ENCODE data around the gene NATD1. TPM values are rescaled to one million over a fixed set of nuclear protein-coding genes. Genes with fewer than 3 reads are reported as not detected.

The NATD1 gene
- total and polyA plus RNA-seq, 2 experiments from 2014 or later = 2.1 to 8.1 TPM

DNA sequence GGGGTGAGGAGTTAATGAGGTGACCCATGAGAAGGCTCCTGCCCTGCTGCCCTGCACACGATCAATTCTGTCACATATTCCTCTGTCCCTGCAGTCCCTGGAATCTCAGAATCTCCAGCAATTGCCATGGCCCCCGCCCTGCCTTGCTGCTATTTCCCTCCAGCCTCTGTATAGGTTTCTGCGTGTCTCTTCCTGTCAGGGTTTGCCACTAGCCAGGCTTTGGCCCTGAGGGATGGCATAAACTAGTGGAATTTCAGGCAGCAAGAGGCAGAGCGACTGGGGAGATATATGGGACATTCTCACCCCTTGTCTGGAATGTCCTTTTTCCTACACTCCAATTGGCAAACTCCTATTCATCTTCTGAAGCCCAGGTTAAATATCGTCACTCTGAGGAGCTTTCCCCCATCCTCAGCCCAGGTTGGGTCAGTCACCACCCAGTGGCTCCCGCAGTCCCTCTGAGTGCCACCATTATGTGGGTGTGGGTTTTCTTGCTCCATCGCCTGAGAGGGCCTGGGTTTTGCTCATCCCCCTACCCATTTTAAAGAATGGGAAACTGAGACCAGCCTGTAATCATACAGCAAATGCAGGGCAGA is 15.5 kb upstream of the NATD1 start:
- Mint-ChIP-seq H3K9me3 (no peaks in the 10 kb centered on the region; the same call in 2 of the 3 replicates), H3K36me3 (ENCODE audit: low read depth) (no peaks in the 10 kb centered on the region), H3K4me3 (no peak overlapping the region), H3K27me3 (ENCODE audit: insufficient read depth, low read depth, poor library complexity) (peaks cover 5% of the 10 kb centered on the region), H3K4me1 (peaks cover 7% of the 10 kb centered on the region; the same call in 2 of the 3 replicates), H3K27ac (no peak overlapping the region)
- no peaks in the 10 kb centered on the region for H4K20me1 ChIP-seq (replicated peaks; ENCODE audit: insufficient read depth)
- DNase-seq (ENCODE audit: low spot score) = no peak
- no peak overlapping the region for H3K4me2 ChIP-seq
- H3K4me1 ChIP-seq (ENCODE audit: insufficient read depth) = no peaks in the 10 kb centered on the region
- H3K4me3 ChIP-seq = no peak overlapping the region
- no peak for ATAC-seq
- TF ChIP-seq ZNF331 (CRISPR knock-in tag; IDR thresholded peaks at IDR 0.05; ENCODE audit: low read depth) = no peak
- TF ChIP-seq, protein P1, sequence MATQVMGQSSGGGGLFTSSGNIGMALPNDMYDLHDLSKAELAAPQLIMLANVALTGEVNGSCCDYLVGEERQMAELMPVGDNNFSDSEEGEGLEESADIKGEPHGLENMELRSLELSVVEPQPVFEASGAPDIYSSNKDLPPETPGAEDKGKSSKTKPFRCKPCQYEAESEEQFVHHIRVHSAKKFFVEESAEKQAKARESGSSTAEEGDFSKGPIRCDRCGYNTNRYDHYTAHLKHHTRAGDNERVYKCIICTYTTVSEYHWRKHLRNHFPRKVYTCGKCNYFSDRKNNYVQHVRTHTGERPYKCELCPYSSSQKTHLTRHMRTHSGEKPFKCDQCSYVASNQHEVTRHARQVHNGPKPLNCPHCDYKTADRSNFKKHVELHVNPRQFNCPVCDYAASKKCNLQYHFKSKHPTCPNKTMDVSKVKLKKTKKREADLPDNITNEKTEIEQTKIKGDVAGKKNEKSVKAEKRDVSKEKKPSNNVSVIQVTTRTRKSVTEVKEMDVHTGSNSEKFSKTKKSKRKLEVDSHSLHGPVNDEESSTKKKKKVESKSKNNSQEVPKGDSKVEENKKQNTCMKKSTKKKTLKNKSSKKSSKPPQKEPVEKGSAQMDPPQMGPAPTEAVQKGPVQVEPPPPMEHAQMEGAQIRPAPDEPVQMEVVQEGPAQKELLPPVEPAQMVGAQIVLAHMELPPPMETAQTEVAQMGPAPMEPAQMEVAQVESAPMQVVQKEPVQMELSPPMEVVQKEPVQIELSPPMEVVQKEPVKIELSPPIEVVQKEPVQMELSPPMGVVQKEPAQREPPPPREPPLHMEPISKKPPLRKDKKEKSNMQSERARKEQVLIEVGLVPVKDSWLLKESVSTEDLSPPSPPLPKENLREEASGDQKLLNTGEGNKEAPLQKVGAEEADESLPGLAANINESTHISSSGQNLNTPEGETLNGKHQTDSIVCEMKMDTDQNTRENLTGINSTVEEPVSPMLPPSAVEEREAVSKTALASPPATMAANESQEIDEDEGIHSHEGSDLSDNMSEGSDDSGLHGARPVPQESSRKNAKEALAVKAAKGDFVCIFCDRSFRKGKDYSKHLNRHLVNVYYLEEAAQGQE (IDR thresholded peaks at IDR 0.05; ENCODE audit: unreplicated experiment) = no peak
- no peak for TF ChIP-seq NANOG (IDR thresholded peaks at IDR 0.05; ENCODE audit: borderline replicate concordance)
- no peak for TF ChIP-seq EZH2 (IDR thresholded peaks at IDR 0.05; ENCODE audit: low read depth, unreplicated experiment)
- no peaks in the 10 kb centered on the region for H3K79me2 ChIP-seq (replicated peaks; ENCODE audit: insufficient read depth)
- no peaks in the 10 kb centered on the region for H3K27me3 ChIP-seq (ENCODE audit: insufficient read depth)
- H3K36me3 ChIP-seq (ENCODE audit: insufficient read depth) = no peaks in the 10 kb centered on the region
- no peak overlapping the region for H3K27ac ChIP-seq (ENCODE audit: low read depth)
- no peaks in the 10 kb centered on the region for H3K9me2 ChIP-seq (ENCODE audit: insufficient read depth)
- H2AFZ ChIP-seq = peak overlapping the region; percentile 1; the same call in 1 of the 2 replicates
- no peaks in the 10 kb centered on the region for H3F3A ChIP-seq (replicated peaks; ENCODE audit: low read depth)

DNA sequence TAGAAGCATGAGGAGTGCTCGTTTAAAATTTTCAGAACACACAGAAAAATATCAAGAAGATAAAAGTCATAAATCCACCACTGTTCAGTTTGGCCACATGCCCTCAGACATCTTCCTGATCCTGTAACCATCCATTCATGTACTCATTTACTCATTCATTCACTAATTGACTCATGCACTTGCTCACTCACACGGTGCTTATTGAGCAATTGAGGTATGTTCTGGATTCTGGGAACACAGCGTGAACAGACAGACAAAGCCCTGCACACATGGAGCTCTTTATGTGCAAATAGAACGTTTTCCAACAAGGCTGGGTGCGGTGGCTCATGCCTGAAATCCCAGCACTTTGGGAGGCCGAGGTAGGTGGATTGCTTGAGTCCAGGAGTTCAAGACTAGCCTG is 10.2 kb upstream of the NATD1 start:
- Mint-ChIP-seq H3K9me3 (no peaks in the 10 kb centered on the region; the same call in 2 of the 3 replicates), H3K27ac (no peak overlapping the region), H3K27me3 (ENCODE audit: insufficient read depth, low read depth, poor library complexity) (no peaks in the 10 kb centered on the region), H3K36me3 (ENCODE audit: low read depth) (no peaks in the 10 kb centered on the region), H3K4me3 (no peak overlapping the region), H3K4me1 (peaks cover 6% of the 10 kb centered on the region; the same call in 2 of the 3 replicates)
- H3K9me2 ChIP-seq (ENCODE audit: insufficient read depth) = no peaks in the 10 kb centered on the region
- no peak for DNase-seq (ENCODE audit: low spot score)
- ATAC-seq = no peak
- no peaks in the 10 kb centered on the region for H3K27me3 ChIP-seq (ENCODE audit: insufficient read depth)
- no peaks in the 10 kb centered on the region for H3K36me3 ChIP-seq (ENCODE audit: insufficient read depth)
- H3K4me1 ChIP-seq (ENCODE audit: insufficient read depth) = no peaks in the 10 kb centered on the region
- no peak overlapping the region for H3K4me2 ChIP-seq
- no peak overlapping the region for H3K4me3 ChIP-seq
- TF ChIP-seq, protein P2, sequence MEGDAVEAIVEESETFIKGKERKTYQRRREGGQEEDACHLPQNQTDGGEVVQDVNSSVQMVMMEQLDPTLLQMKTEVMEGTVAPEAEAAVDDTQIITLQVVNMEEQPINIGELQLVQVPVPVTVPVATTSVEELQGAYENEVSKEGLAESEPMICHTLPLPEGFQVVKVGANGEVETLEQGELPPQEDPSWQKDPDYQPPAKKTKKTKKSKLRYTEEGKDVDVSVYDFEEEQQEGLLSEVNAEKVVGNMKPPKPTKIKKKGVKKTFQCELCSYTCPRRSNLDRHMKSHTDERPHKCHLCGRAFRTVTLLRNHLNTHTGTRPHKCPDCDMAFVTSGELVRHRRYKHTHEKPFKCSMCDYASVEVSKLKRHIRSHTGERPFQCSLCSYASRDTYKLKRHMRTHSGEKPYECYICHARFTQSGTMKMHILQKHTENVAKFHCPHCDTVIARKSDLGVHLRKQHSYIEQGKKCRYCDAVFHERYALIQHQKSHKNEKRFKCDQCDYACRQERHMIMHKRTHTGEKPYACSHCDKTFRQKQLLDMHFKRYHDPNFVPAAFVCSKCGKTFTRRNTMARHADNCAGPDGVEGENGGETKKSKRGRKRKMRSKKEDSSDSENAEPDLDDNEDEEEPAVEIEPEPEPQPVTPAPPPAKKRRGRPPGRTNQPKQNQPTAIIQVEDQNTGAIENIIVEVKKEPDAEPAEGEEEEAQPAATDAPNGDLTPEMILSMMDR (conservative IDR thresholded peaks at IDR 0.05; ENCODE audit: low read depth in 2 of 2) = no peak
- H2AFZ ChIP-seq = 0 out of 2 replicates have a peak overlapping the region, but pooled peaks have one; percentile 63
- H3F3A ChIP-seq (replicated peaks; ENCODE audit: low read depth) = no peaks in the 10 kb centered on the region
- no peak overlapping the region for H3K27ac ChIP-seq (ENCODE audit: low read depth)
- no peaks in the 10 kb centered on the region for H3K79me2 ChIP-seq (replicated peaks; ENCODE audit: insufficient read depth)
- no peaks in the 10 kb centered on the region for H4K20me1 ChIP-seq (replicated peaks; ENCODE audit: insufficient read depth)

Data from GM23338 (cell line).